ENCODE measurements around the gene EIF3B. TPM values are rescaled to one million over a fixed set of nuclear protein-coding genes. Genes with fewer than 3 reads are reported as not detected.

The EIF3B gene
- total and polyA plus RNA-seq, 9 of the 15 experiments (the other 6 are each of a cell fraction or from before 2014, with no cell fraction given) = 25.9 to 494 (median 357) TPM

DNA sequence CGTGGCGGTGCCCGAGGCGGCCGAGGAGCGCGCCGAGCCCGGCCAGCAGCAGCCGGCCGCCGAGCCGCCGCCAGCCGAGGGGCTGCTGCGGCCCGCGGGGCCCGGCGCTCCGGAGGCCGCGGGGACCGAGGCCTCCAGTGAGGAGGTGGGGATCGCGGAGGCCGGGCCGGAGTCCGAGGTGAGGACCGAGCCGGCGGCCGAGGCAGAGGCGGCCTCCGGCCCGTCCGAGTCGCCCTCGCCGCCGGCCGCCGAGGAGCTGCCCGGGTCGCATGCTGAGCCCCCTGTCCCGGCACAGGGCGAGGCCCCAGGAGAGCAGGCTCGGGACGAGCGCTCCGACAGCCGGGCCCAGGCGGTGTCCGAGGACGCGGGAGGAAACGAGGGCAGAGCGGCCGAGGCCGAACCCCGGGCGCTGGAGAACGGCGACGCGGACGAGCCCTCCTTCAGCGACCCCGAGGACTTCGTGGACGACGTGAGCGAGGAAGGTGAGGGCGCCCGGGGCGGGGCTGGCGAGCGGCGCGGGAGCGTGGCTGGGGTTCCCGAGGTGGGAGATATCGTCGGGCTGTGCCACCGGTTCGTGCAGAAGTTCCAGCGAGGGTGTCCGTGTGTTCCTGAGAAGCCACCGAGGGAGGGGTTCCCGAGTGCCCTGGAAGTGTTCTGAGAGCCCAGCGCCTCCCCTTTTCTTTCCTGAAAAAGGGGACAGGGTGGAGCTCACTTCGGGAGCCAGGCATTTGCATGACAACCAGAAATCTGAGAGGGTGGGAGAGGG lies 495 bp downstream of the EIF3B start (continued):
- TF ChIP-seq POLR3A (IDR thresholded peaks at IDR 0.05; ENCODE audit: borderline replicate concordance, extremely low read depth, insufficient read depth, insufficient read length) (no peak), KDM5B (IDR thresholded peaks at IDR 0.05; ENCODE audit: insufficient replicate concordance, low read depth, low read length) (peak; percentile 16), ZKSCAN1 (IDR thresholded peaks at IDR 0.05; ENCODE audit: low read depth, low read length) (no peak), CBX8 (IDR thresholded peaks at IDR 0.05; ENCODE audit: borderline replicate concordance, extremely low read depth, low read depth, low read length, poor library complexity, severe bottlenecking) (no peak), PYGO2 (tag; IDR thresholded peaks at IDR 0.05) (no peak), ZBTB7A (IDR thresholded peaks at IDR 0.05; ENCODE audit: borderline replicate concordance, control insufficient read depth, low read depth, low read length) (peak; percentile 28; the same call in 1 of the 2 replicates), RBM22 (IDR thresholded peaks at IDR 0.05; ENCODE audit: low read depth, low read length, poor library complexity, severe bottlenecking) (peak; percentile 62), KHSRP (IDR thresholded peaks at IDR 0.05) (no peak), KLF10 (CRISPR knock-in tag; IDR thresholded peaks at IDR 0.05) (no peak), ZNF431 (CRISPR knock-in tag; IDR thresholded peaks at IDR 0.05) (no peak), NR2C2 (CRISPR knock-in tag; IDR thresholded peaks at IDR 0.05) (0 out of 2 replicates have a peak, but pooled peaks have one; percentile 26), NR2C2 (tag; IDR thresholded peaks at IDR 0.05) (peak; percentile 75), HMG20A (CRISPR knock-in tag; conservative IDR thresholded peaks at IDR 0.05) (no peak), ADNP (tag; IDR thresholded peaks at IDR 0.05) (no peak), ASH1L (IDR thresholded peaks at IDR 0.05; ENCODE audit: borderline replicate concordance, low read depth, partially characterized antibody) (no peak)
- TF ChIP-seq, protein P1, sequence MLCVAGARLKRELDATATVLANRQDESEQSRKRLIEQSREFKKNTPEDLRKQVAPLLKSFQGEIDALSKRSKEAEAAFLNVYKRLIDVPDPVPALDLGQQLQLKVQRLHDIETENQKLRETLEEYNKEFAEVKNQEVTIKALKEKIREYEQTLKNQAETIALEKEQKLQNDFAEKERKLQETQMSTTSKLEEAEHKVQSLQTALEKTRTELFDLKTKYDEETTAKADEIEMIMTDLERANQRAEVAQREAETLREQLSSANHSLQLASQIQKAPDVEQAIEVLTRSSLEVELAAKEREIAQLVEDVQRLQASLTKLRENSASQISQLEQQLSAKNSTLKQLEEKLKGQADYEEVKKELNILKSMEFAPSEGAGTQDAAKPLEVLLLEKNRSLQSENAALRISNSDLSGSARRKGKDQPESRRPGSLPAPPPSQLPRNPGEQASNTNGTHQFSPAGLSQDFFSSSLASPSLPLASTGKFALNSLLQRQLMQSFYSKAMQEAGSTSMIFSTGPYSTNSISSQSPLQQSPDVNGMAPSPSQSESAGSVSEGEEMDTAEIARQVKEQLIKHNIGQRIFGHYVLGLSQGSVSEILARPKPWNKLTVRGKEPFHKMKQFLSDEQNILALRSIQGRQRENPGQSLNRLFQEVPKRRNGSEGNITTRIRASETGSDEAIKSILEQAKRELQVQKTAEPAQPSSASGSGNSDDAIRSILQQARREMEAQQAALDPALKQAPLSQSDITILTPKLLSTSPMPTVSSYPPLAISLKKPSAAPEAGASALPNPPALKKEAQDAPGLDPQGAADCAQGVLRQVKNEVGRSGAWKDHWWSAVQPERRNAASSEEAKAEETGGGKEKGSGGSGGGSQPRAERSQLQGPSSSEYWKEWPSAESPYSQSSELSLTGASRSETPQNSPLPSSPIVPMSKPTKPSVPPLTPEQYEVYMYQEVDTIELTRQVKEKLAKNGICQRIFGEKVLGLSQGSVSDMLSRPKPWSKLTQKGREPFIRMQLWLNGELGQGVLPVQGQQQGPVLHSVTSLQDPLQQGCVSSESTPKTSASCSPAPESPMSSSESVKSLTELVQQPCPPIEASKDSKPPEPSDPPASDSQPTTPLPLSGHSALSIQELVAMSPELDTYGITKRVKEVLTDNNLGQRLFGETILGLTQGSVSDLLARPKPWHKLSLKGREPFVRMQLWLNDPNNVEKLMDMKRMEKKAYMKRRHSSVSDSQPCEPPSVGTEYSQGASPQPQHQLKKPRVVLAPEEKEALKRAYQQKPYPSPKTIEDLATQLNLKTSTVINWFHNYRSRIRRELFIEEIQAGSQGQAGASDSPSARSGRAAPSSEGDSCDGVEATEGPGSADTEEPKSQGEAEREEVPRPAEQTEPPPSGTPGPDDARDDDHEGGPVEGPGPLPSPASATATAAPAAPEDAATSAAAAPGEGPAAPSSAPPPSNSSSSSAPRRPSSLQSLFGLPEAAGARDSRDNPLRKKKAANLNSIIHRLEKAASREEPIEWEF (CRISPR knock-in tag; IDR thresholded peaks at IDR 0.05) = no peak

All from K562 (cell line).